ENCODE data around the gene KAT7. TPM values are rescaled to one million over a fixed set of nuclear protein-coding genes. Genes with fewer than 3 reads are reported as not detected.
"Not testable (repeated sequence)": the region's sequence is repeated elsewhere in the genome, so short reads cannot be mapped to it uniquely, and the experiment has no call there.

The KAT7 gene
- total and polyA plus RNA-seq, 5 donors: 17.5 to 68.2 (median 56.2) TPM

DNA sequence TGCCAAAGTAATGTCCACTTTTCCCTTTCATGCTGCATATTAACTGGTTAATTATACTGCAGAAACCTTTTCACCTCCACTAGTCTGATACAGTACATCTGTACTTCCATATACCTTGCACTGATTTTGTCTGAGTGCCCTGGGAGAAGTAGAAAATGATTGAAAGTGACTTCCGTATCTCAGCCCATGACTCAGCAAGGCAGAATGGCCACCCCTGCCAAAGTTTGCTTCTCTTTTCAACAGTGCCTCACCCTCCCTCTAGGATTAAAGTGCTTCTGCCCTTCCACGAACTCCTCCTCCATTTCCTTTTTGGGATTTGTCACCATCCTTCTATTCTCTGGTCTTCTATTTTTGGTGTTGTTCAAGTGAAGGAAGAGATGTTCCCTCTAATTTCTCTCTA lies 39.8 kb downstream of the KAT7 start:
- WGBS: 12% methylated on average over 2 of the region's 2 CpGs
- H3K27ac ChIP-seq (ENCODE audit: low read length): peak overlapping the region; percentile 88
- H3K9me3 ChIP-seq (ENCODE audit: control insufficient read depth, low read length); H3K27me3 ChIP-seq (ENCODE audit: control insufficient read depth, insufficient read depth); H3K4me3 ChIP-seq (ENCODE audit: low read length); H3K4me1 ChIP-seq (ENCODE audit: control insufficient read depth, insufficient read depth, low read length); intact Hi-C loops (cut with DNase I): not testable (repeated sequence)
- DNase-seq (peak in 2 of 3 donors; percentile 56 to 76), ATAC-seq (peak; percentile 76 to 77)

DNA sequence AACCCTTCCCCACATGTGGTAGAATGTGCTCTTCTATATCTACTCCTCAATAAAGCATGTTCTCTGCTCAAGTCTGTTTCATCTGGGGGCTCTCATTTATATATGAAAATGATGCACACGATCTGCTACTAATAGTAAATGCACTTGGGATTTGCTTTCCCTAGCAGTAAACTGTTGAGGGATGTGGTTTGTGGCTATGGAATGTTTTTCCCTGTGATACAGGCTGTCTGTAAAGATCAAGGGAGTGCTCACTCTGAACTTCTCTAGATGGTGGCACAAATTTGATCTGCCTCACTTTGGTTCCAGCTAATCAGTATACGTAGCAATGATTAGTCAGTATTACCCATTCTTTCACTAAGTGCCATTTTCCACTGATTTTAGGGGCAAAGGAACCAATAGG lies 40.5 kb downstream of the KAT7 start:
- no peak for ATAC-seq

DNA sequence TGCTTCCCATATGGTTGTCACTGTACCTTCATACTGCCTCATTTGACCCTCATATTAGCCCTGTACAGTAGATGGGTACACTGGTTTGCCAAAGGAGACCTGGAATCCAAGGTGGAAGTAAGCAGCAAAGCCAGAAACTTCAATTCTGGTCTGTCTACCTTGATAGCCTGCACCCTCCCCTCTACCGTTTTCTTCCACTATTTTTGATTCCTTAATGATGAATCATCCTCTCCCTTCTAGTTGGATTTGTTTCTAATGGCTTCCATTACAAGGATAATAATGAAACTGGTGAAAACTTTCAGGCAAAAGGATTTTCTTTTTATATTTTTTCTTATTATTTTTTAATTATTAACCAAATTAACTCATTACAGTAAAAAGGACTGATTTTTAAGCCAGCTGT lies 42.1 kb downstream of the KAT7 start:
- Histone ChIP-seq H3K27me3 (ENCODE audit: control insufficient read depth, insufficient read depth) (no peaks in the 10 kb centered on the region), H3K4me1 (ENCODE audit: control insufficient read depth, insufficient read depth, low read length) (peaks cover 11% of the 10 kb centered on the region), H3K9me3 (ENCODE audit: control insufficient read depth, low read length) (no peaks in the 10 kb centered on the region), H3K27ac (ENCODE audit: low read length) (no peak overlapping the region), H3K4me3 (ENCODE audit: low read length) (no peak overlapping the region)
- intact Hi-C loops (cut with DNase I): no loop called here
- DNase-seq: no peak
- WGBS: 47% methylated on average over 1 of the region's 1 CpG
- no peak for ATAC-seq

More for the DNA sequence above, 40.5 kb downstream of the KAT7 start:
- Histone ChIP-seq H3K9me3 (ENCODE audit: control insufficient read depth, low read length) (no peaks in the 10 kb centered on the region), H3K4me3 (ENCODE audit: low read length) (no peak overlapping the region), H3K27me3 (ENCODE audit: control insufficient read depth, insufficient read depth) (no peaks in the 10 kb centered on the region), H3K27ac (ENCODE audit: low read length) (peak overlapping the region; percentile 32), H3K4me1 (ENCODE audit: control insufficient read depth, insufficient read depth, low read length) (peaks cover 4% of the 10 kb centered on the region)
- intact Hi-C loops (cut with DNase I): no loop called here
- WGBS: 74% methylated on average over 2 of the region's 2 CpGs
- DNase-seq: no peak

DNA sequence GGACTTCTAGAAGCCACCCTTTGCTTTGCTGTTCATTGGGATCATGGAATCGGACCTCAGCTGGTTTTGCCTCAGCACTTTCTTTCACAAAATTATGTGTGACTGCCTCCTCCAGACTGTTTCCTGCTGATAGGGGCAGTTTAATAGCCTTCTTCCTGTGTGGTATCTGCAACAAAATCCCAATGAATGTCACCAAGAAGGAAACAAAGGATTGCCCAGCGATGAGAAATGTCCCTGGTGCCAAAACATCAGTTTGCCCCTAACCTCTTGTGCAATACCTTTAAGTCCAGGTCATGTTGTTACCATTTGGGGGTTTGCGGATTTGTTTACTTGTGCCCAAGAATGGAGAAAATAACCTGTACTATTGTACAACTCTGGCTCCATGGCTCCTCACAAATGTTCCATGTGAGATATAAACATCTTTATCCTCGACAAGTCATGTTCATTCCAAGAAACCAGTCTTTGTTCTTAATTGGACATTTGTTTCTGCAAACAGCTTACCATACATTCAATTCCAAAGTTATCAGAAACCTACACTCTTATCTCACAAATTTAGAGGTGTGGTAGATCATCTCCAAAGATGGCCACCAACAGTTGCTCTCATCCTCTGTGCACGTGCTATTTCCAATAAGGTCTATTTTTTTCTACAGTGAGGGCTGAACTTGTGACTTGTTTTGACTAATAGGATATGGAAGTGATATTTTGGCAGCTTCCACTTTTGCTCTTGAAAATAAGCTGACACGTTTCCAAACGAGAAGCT lies 44.5 kb downstream of the KAT7 start:
- 50% methylated on average over 7 of the region's 7 CpGs for WGBS
- Histone ChIP-seq H3K27ac (ENCODE audit: low read length) (peak overlapping the region; percentile 2), H3K4me1 (ENCODE audit: control insufficient read depth, insufficient read depth, low read length) (peaks cover 14% of the 10 kb centered on the region)

DNA sequence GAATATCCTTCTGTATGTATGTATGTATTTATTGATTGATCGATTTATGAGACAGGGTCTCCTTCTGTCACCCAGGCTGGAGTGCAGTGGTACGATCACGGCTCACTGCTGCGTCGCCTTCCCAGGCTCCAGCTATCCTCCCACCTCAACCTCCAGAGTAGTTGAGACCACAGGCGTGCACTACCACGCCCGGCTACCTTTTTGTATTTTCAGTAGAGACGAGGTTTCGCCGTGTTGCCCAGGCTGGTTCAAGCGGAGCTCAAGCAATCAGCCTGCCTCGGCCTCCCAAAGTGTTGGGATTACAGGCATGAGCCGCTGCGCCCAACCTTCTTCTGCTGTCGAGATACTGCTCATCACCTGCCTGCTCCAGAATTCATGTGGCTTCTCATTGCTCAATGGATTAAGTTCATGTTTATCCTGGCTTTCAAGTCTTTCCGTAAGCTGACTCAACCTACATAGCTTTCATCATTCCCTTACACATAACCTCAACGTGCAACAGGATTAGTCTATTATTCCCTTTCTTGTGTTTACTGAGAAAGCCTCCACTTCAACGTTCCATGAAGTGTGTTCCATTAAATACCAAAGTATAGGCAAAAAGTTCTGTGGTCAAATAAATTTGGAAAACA lies 45.8 kb downstream of the KAT7 start:
- Histone ChIP-seq H3K27me3 (ENCODE audit: control insufficient read depth, insufficient read depth) (no peaks in the 10 kb centered on the region), H3K27ac (ENCODE audit: low read length) (no peak overlapping the region), H3K4me3 (ENCODE audit: low read length) (no peak overlapping the region), H3K9me3 (ENCODE audit: control insufficient read depth, low read length) (no peaks in the 10 kb centered on the region), H3K4me1 (ENCODE audit: control insufficient read depth, insufficient read depth, low read length) (peaks cover 13% of the 10 kb centered on the region)
- 97% methylated on average over 19 of the region's 19 CpGs for WGBS
- intact Hi-C loops (cut with DNase I): no loop called here
- ATAC-seq: no peak
- DNase-seq: no peak

More for the DNA sequence above, 44.5 kb downstream of the KAT7 start:
- DNase-seq: no peak
- no peaks in the 10 kb centered on the region for H3K27me3 ChIP-seq (ENCODE audit: control insufficient read depth, insufficient read depth)
- H3K9me3 ChIP-seq (ENCODE audit: control insufficient read depth, low read length): no peaks in the 10 kb centered on the region
- H3K4me3 ChIP-seq (ENCODE audit: low read length): no peak overlapping the region
- ATAC-seq: peak; percentile 9 to 62
- intact Hi-C loops (cut with DNase I): no loop called here

DNA sequence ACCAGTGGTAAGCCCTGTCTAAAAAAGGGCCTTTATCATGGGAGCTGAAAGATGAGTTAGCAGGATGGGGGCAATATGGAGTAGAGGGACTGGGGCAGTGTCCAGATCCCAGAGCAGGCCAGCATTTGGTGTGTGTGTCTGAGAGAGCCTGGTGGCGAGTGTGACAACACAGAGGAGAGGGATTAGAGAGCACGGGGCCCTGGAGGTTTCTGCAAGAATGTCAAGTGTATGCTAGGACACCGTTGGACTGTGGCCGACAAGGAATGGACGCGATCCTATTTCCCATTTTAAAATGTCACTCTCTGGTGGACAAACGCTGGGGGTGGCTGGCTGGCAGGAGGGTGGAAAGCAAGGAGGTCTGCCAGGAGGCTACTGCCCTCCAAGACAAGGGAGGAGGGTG lies 47.0 kb downstream of the KAT7 start:
- peaks cover 13% of the 10 kb centered on the region for H3K4me1 ChIP-seq (ENCODE audit: control insufficient read depth, insufficient read depth, low read length)
- no peak overlapping the region for H3K4me3 ChIP-seq (ENCODE audit: low read length)
- H3K9me3 ChIP-seq (ENCODE audit: control insufficient read depth, low read length): no peaks in the 10 kb centered on the region
- DNase-seq: no peak
- no peak for ATAC-seq
- intact Hi-C loops (cut with DNase I): no loop called here
- no peaks in the 10 kb centered on the region for H3K27me3 ChIP-seq (ENCODE audit: control insufficient read depth, insufficient read depth)
- H3K27ac ChIP-seq (ENCODE audit: low read length): peak overlapping the region; percentile 46
- 78% methylated on average over 7 of the region's 7 CpGs for WGBS

DNA sequence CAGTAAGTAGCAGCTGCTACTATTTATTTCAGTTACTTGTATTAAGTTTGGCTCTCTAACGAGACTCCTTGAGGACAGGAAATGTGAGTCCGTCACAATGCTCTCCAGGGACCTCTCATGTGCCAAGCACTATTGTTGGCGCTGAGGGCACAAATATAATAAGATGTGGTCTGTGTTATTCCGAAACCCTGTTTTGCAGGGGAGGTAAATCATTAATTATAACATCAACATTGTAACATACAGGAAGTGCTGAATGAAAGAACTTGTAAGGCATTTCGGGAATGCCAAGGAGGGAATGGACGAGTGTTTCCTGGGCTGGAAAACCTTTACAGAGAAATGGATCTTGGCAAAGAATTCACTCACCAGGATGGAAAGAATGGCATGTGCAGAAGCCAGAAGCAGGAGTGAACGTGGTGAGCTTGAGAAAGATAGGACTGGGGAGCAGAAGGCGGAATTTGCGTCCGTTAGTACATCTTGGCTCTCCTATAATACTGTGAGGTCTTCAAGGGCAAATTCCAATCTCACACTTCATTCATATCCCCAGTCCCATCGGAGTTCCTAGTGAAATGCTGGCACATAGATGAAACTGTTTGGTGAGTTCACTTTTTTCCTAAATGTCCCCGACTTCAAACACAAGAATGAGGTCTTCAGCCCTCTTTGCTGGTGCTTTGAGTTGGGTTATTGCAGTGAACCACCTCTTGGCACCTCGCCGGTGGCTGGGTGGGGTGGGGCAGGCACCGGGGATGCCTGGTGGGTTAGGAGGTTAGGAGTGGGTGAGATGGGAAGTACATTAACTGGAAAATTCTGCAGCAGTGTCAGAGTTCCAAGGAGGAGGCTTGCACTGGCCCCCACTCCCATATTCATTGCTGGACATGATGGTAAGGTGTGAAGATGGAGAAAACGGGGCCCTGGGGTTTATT lies 47.9 kb downstream of the KAT7 start:
- WGBS: 34% methylated on average over 16 of the region's 16 CpGs
- no peak overlapping the region for H3K4me3 ChIP-seq (ENCODE audit: low read length)
- peaks cover 13% of the 10 kb centered on the region for H3K4me1 ChIP-seq (ENCODE audit: control insufficient read depth, insufficient read depth, low read length)
- no peak for DNase-seq
- peak overlapping the region; percentile 12 for H3K27ac ChIP-seq (ENCODE audit: low read length)
- no peaks in the 10 kb centered on the region for H3K27me3 ChIP-seq (ENCODE audit: control insufficient read depth, insufficient read depth)
- ATAC-seq: peak; percentile 51 to 54
- no peaks in the 10 kb centered on the region for H3K9me3 ChIP-seq (ENCODE audit: control insufficient read depth, low read length)
- intact Hi-C loops (cut with DNase I): no loop called here

DNA sequence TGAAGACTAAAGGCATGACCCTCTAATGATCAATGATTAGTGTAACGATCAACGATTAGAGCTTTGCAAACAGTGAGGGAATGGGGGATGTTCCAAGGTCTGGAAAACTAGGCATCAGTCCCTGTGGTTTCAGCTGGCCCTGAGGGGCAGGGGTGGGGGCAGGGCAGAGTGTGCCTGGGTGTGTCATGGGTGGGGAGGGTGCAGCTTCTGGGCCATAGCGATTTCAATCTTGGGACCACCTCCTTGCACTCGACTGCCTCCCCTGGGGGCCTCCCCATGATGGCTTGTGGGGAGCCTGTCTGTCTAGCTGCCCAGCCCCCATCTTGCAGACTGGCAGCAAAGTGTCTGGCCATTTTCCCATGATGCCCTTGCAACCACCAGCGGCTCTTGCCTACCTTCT lies 51.0 kb downstream of the KAT7 start:
- Histone ChIP-seq H3K4me1 (ENCODE audit: control insufficient read depth, insufficient read depth, low read length) (peaks cover 13% of the 10 kb centered on the region), H3K9me3 (ENCODE audit: control insufficient read depth, low read length) (no peaks in the 10 kb centered on the region), H3K27me3 (ENCODE audit: control insufficient read depth, insufficient read depth) (no peaks in the 10 kb centered on the region), H3K4me3 (ENCODE audit: low read length) (no peak overlapping the region), H3K27ac (ENCODE audit: low read length) (no peak overlapping the region)
- 57% methylated on average over 5 of the region's 5 CpGs for WGBS
- DNase-seq: no peak
- ATAC-seq: no peak
- intact Hi-C loops (cut with DNase I): no loop called here

DNA sequence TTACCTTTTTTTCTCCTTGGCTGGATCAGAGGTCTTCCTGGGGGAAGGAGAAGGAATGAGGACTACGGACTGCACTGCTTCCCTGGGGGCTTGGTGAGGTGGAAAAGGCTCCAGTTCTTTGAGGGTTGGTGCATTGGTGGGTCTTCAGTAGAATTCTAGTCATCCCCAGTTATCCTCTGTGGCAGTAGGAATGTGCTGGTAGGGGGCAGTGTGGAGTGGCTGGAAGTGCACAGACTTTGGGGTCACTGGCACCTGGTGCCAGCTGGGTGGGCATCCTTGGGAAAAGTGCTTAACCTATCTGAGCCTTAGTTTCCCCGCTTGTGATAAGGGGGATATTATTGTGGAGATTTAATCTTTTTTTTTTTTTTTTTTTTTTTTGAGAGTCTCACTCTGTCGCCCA lies 53.1 kb downstream of the KAT7 start:
- Histone ChIP-seq H3K9me3 (ENCODE audit: control insufficient read depth, low read length) (no peaks in the 10 kb centered on the region), H3K27ac (ENCODE audit: low read length) (no peak overlapping the region), H3K4me1 (ENCODE audit: control insufficient read depth, insufficient read depth, low read length) (peaks cover 7% of the 10 kb centered on the region), H3K4me3 (ENCODE audit: low read length) (no peak overlapping the region), H3K27me3 (ENCODE audit: control insufficient read depth, insufficient read depth) (no peaks in the 10 kb centered on the region)
- 96% methylated on average over 3 of the region's 3 CpGs for WGBS
- intact Hi-C loops (cut with DNase I): loop anchor here in 1 of 4 donors (10.0 kb wide), 1 partner anchor 47 kb away; no protein-coding TSS in a partner anchor
- no peak for ATAC-seq
- DNase-seq: no peak

DNA sequence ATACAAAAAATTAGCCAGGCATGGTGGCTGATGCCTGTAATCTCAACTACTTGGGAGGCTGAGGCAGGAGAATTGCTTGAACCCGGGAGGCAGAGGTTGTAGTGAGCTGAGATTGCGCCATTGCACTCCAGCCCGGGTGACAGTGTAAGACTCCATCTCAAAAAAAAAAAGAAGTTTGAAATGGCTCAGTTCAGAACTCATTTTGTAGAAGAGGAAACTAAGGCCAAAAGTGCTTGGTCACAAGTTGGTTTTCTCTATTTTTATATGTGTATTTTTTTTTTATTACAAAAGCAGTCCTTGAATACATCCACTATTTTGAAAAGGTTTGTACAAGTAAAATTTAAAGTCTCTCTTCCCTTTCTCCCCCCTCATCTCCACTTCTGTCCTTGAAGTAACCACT lies 53.9 kb downstream of the KAT7 start:
- intact Hi-C loops (cut with DNase I): loop anchor here in 1 of 4 donors (10.0 kb wide), 1 partner anchor 48 kb away; no protein-coding TSS in a partner anchor

More for the DNA sequence above, 53.9 kb downstream of the KAT7 start:
- H3K4me3 ChIP-seq (ENCODE audit: low read length): no peak overlapping the region
- ATAC-seq (no peak), DNase-seq (no peak)
- H3K4me1 ChIP-seq (ENCODE audit: control insufficient read depth, insufficient read depth, low read length): peaks cover 7% of the 10 kb centered on the region
- no peaks in the 10 kb centered on the region for H3K9me3 ChIP-seq (ENCODE audit: control insufficient read depth, low read length)
- no peak overlapping the region for H3K27ac ChIP-seq (ENCODE audit: low read length)
- no peaks in the 10 kb centered on the region for H3K27me3 ChIP-seq (ENCODE audit: control insufficient read depth, insufficient read depth)
- 80% methylated on average over 3 of the region's 3 CpGs for WGBS

All from right cardiac atrium (tissue), 5 donors.